ENCODE measurements around the gene UGT1A5. TPM values are rescaled to one million over a fixed set of nuclear protein-coding genes. Genes with fewer than 3 reads are reported as not detected.

The UGT1A5 gene
- total and polyA plus RNA-seq, 2 of the 13 experiments (the other 11 are each of a cell fraction or from before 2014, with no cell fraction given), result not detected

- no peak overlapping the region for H3K27ac ChIP-seq (ENCODE audit: extremely low read length, insufficient read depth, low read length)
- ATAC-seq, result no peak
- no TSS peak for BruUV-seq (replicated peaks)
- no peak overlapping the region for H3K4me3 ChIP-seq (replicated peaks in 1 of 3; ENCODE audit: insufficient read depth in 1 of 3, low read depth in 2 of 3, low read length in 3 of 3)
- WGBS (ENCODE audit: low lambda C conversion rate), result 57% methylated on average over 6 of the region's 6 CpGs
- H3K9me3 ChIP-seq (ENCODE audit: low read length), result peaks cover 5% of the 10 kb centered on the region; the same call in 1 of the 2 replicates
- H3K9ac ChIP-seq (ENCODE audit: insufficient read depth, low read depth, low read length), result no peak overlapping the region
- no peaks in the 10 kb centered on the region for H3K79me2 ChIP-seq (ENCODE audit: insufficient read depth, low read length)
- H3K27me3 ChIP-seq (ENCODE audit: control insufficient read depth in 1 of 2, insufficient read depth in 2 of 2, low read length in 2 of 2), result peaks cover 3 to 58% of the 10 kb centered on the region in 2 experiments; a peak in 4 of 5 replicates
- TF ChIP-seq KLF16 (CRISPR knock-in tag; IDR thresholded peaks at IDR 0.05) (no peak), FIP1L1 (IDR thresholded peaks at IDR 0.05; ENCODE audit: borderline replicate concordance, insufficient read depth, low read depth, low read length) (no peak), ARID3A (IDR thresholded peaks at IDR 0.05; ENCODE audit: low read depth, low read length) (no peak), RERE (CRISPR knock-in tag; IDR thresholded peaks at IDR 0.05; ENCODE audit: low read depth) (no peak), SRF (IDR thresholded peaks at IDR 0.05; ENCODE audit: low read depth, low read length) (no peak), ZNF256 (CRISPR knock-in tag; conservative IDR thresholded peaks at IDR 0.05) (no peak), ZNF672 (CRISPR knock-in tag; IDR thresholded peaks at IDR 0.05) (no peak)
- ChIA-PET POLR2A (no interaction called here), CTCF (ENCODE audit: low intra/inter-chr PET ratio, low total read pairs) (no interaction called here)
- no peak overlapping the region for H3K4me2 ChIP-seq (ENCODE audit: low read depth, low read length)
- no peak overlapping the region for H2AFZ ChIP-seq (ENCODE audit: low read length)
- intact Hi-C loops (cut with micrococcal nuclease; ENCODE audit: unreplicated experiment) (no loop called here), in situ Hi-C loops (cut with HindIII; ENCODE audit: extremely low pct_ligation_motif_present, low pct_unique_long_range_greater_than_20kb) (no loop called here)
- H3K36me3 ChIP-seq (replicated peaks in 1 of 2; ENCODE audit: control insufficient read depth in 1 of 2, insufficient read depth in 2 of 2, low read length in 2 of 2), result no peaks in the 10 kb centered on the region
- DNase-seq (ENCODE audit: low spot score), result no peak
- H3K4me1 ChIP-seq (ENCODE audit: insufficient read depth, low read length), result no peaks in the 10 kb centered on the region
- no peak for FAIRE-seq
- no peaks in the 10 kb centered on the region for H4K20me1 ChIP-seq (ENCODE audit: insufficient read depth, low read length)
These were observed 62.7 kb downstream of the UGT1A5 start for GRCh38 chr2:233775414-233775813.

Data from HepG2 (cell line).